Smooth muscle cell (in vitro differentiated cells): ENCODE measurements around the gene DPEP1. TPM values are rescaled to one million over a fixed set of nuclear protein-coding genes. Genes with fewer than 3 reads are reported as not detected.

Experiments used
- DNase-seq: peaks from one replicate; lab custom pipeline; 2025; ENCODE audit not compliant: unreplicated experiment; lab: John Stamatoyannopoulos, UW
- H2AFZ ChIP-seq: fragments of 200-600 bp; sonication (generic); 2 replicates; pipeline ENCODE4 v1.6.0; 2016; ENCODE audit warnings: antibody characterized with exemption, low read depth, mild to moderate bottlenecking
- H3F3A ChIP-seq: fragments of 200-600 bp; sonication (generic); 2 replicates; pipeline ENCODE4 v1.6.0; 2017; ENCODE audit warnings: antibody characterized with exemption, low read depth
- H3K27ac ChIP-seq: fragments of 200-600 bp; sonication (generic); 2 replicates; pipeline ENCODE4 v1.5.1; 2016; ENCODE audit warnings: low read depth, mild to moderate bottlenecking
- H3K27me3 ChIP-seq: fragments of 200-600 bp; sonication (generic); 2 replicates; pipeline ENCODE4 v1.6.1; 2016; ENCODE audit warnings: low read depth, mild to moderate bottlenecking
- H3K36me3 ChIP-seq: fragments of 200-600 bp; sonication (generic); 2 replicates; pipeline ENCODE4 v1.5.1; 2016; ENCODE audit warnings: low read depth
- H3K4me1 ChIP-seq: fragments of 200-600 bp; sonication (generic); 2 replicates; pipeline ENCODE4 v1.5.1; 2016; ENCODE audit warnings: low read depth
- H3K4me2 ChIP-seq: fragments of 200-600 bp; sonication (generic); 2 replicates; pipeline ENCODE4 v1.6.0; 2016; ENCODE audit warnings: mild to moderate bottlenecking
- H3K4me3 ChIP-seq: fragments of 200-600 bp; sonication (generic); 2 replicates; pipeline ENCODE4 v1.5.1; 2016; ENCODE audit warnings: mild to moderate bottlenecking
- H3K79me2 ChIP-seq: fragments of 200-600 bp; sonication (generic); 2 replicates; pipeline ENCODE4 v1.6.0; 2016; ENCODE audit warnings: low read depth, mild to moderate bottlenecking
- H3K9ac ChIP-seq: fragments of 200-600 bp; sonication (generic); 2 replicates; pipeline ENCODE4 v1.6.0; 2016; ENCODE audit warnings: low read depth
- H3K9me3 ChIP-seq: fragments of 200-600 bp; sonication (generic); replicated peaks from 2 replicates; pipeline ENCODE4 v1.5.1; 2016; ENCODE audit warnings: low read depth
- H4K20me1 ChIP-seq: fragments of 200-600 bp; sonication (generic); 2 replicates; pipeline ENCODE4 v1.6.0; 2016; ENCODE audit warnings: low read depth
- CTCF ChIP-seq: fragments of 200-600 bp; sonication (generic); IDR thresholded peaks from 2 replicates; pipeline ENCODE4 v1.5.1; 2017; ENCODE audit warnings: borderline replicate concordance, mild to moderate bottlenecking, antibody characterized with exemption; ENCODE audit not compliant: insufficient read depth, poor library complexity, severe bottlenecking
- WGBS: methylation state at CpG from one replicate; pipeline ENCODE4 v1.1.7; 2016; ENCODE audit warnings: low lambda C conversion rate; 5-methylcytosine and 5-hydroxymethylcytosine counted together
- polyA plus RNA-seq: library from polyadenylated mRNA; unstranded; fragments of >200 nt; fragmentation: Nextera tagmentation; extraction: Ambion mirVana; gene quantifications from 2 replicates; pipeline ENCODE4 v1.2.1, GENCODE V29; 2016
- total RNA-seq: library from RNA; depleted of rRNA; stranded (reverse); fragments of >200 nt; gene quantifications from 2 replicates; pipeline ENCODE4 v1.2.3, GENCODE V29; 2014

DPEP1 gene
- total and polyA plus RNA-seq, 2 experiments from 2014 or later: not detected

GRCh38 chr16:89620406-89620841 is 7.0 kb downstream of the DPEP1 start:
- no peaks in the 10 kb centered on the region for H4K20me1 ChIP-seq
- no peak overlapping the region for H3K9ac ChIP-seq
- H3F3A ChIP-seq: no peaks in the 10 kb centered on the region
- H3K4me2 ChIP-seq: no peak overlapping the region
- no peaks in the 10 kb centered on the region for H3K27me3 ChIP-seq
- no peak for DNase-seq
- 89% methylated on average over 16 of the region's 16 CpGs for WGBS
- H2AFZ ChIP-seq: no peak overlapping the region
- no peaks in the 10 kb centered on the region for H3K79me2 ChIP-seq
- no peak overlapping the region for H3K4me3 ChIP-seq
- no peaks in the 10 kb centered on the region for H3K36me3 ChIP-seq
- no peak overlapping the region for H3K27ac ChIP-seq
- no peak for TF ChIP-seq CTCF
- no peaks in the 10 kb centered on the region for H3K9me3 ChIP-seq
- no peaks in the 10 kb centered on the region for H3K4me1 ChIP-seq

GRCh38 chr16:89621136-89621697 is 7.8 kb downstream of the DPEP1 start:
- Histone ChIP-seq H2AFZ (no peak overlapping the region), H3K4me1 (no peaks in the 10 kb centered on the region), H3K79me2 (no peaks in the 10 kb centered on the region), H4K20me1 (no peaks in the 10 kb centered on the region), H3K4me2 (no peak overlapping the region), H3K9me3 (no peaks in the 10 kb centered on the region), H3F3A (no peaks in the 10 kb centered on the region), H3K27me3 (no peaks in the 10 kb centered on the region), H3K4me3 (no peak overlapping the region), H3K9ac (no peak overlapping the region), H3K36me3 (no peaks in the 10 kb centered on the region), H3K27ac (no peak overlapping the region)
- TF ChIP-seq CTCF: no peak
- DNase-seq: no peak
- WGBS: 83% methylated on average over 13 of the region's 18 CpGs

- no peaks in the 10 kb centered on the region for H3K9me3 ChIP-seq
- 91% methylated on average over 32 of the region's 32 CpGs for WGBS
Observed at GRCh38 chr16:89621698-89622409, 8.4 kb downstream of the DPEP1 start.

More at GRCh38 chr16:89621698-89622409, 8.4 kb downstream of the DPEP1 start:
- H4K20me1 ChIP-seq: no peaks in the 10 kb centered on the region
- no peak for DNase-seq
- H3K9ac ChIP-seq: no peak overlapping the region
- H3K4me3 ChIP-seq: no peak overlapping the region
- H3K4me2 ChIP-seq: no peak overlapping the region
- no peaks in the 10 kb centered on the region for H3K27me3 ChIP-seq
- H3K27ac ChIP-seq: no peak overlapping the region
- H3K79me2 ChIP-seq: no peaks in the 10 kb centered on the region
- H3K4me1 ChIP-seq: no peaks in the 10 kb centered on the region
- no peak for TF ChIP-seq CTCF
- H3K36me3 ChIP-seq: no peaks in the 10 kb centered on the region
- H3F3A ChIP-seq: no peaks in the 10 kb centered on the region
- no peak overlapping the region for H2AFZ ChIP-seq
